Heart left ventricle (tissue), 16 donors: ENCODE results near the gene TMEM72. TPM values are rescaled to one million over a fixed set of nuclear protein-coding genes. Genes with fewer than 3 reads are reported as not detected.

Experiments
- ATAC-seq, 4 donors: fragments of 200-7000 bp; cut with Tn5 transposase; one replicate each; pipeline ENCODE4 v1.9.1; 2020 to 2022; ENCODE audit warnings: moderate library complexity in 4 of 4, mild to moderate bottlenecking in 3 of 4, moderate number of reproducible peaks in 1 of 4
- DNase-seq, 5 donors: peaks; one replicate each; pipeline ENCODE4 v3.0.0-alpha.2; 2020
- H3K27ac ChIP-seq, 12 donors: fragments of 200-600 bp; sonication (generic) in 4 of 12; one replicate each; pipeline versions ENCODE4 v1.5.0 to v1.8.0; 2016 to 2022; ENCODE audit warnings: mild to moderate bottlenecking in 2 of 12
- H3K27me3 ChIP-seq, 9 donors: fragments of 200-600 bp; sonication (generic) in 2 of 9; one replicate each; pipeline versions ENCODE4 v1.5.1 to v1.8.0; 2016 to 2022; ENCODE audit warnings: mild to moderate bottlenecking in 3 of 9
- H3K36me3 ChIP-seq, 9 donors: fragments of 200-600 bp; sonication (generic) in 2 of 9; one replicate each; pipeline versions ENCODE4 v1.5.0 to v1.8.0; 2018 to 2022; ENCODE audit warnings: mild to moderate bottlenecking in 2 of 9
- H3K4me1 ChIP-seq, 12 donors: fragments of 200-600 bp; sonication (generic) in 4 of 12; one replicate each; pipeline versions ENCODE4 v1.5.0 to v1.8.0; 2016 to 2022; ENCODE audit warnings: mild to moderate bottlenecking in 3 of 12
- H3K4me3 ChIP-seq, 12 donors: fragments of 200-600 bp; sonication (generic) in 4 of 12; one replicate each; pipeline versions ENCODE4 v1.5.0 to v1.8.0; 2017 to 2022; ENCODE audit warnings: mild to moderate bottlenecking in 9 of 12, moderate library complexity in 4 of 12
- H3K9me3 ChIP-seq, 12 donors: fragments of 200-600 bp; sonication (generic) in 4 of 12; one replicate each; pipeline versions ENCODE4 v1.5.0 to v1.8.0; 2016 to 2022; ENCODE audit warnings: mild to moderate bottlenecking in 1 of 12
- CTCF ChIP-seq, 12 donors: fragments of 200-600 bp; sonication (generic) in 4 of 12; IDR thresholded peaks; one replicate each; pipeline versions ENCODE4 v1.5.0 to v1.8.0; 2018 to 2022; ENCODE audit warnings: antibody characterized with exemption in 12 of 12, mild to moderate bottlenecking in 5 of 12
- POLR2A ChIP-seq, 2 donors: fragments of 450-650 bp; IDR thresholded peaks; one replicate each; pipeline ENCODE4 v1.6.1; 2017; ENCODE audit warnings: antibody characterized with exemption in 2 of 2, mild to moderate bottlenecking in 2 of 2, moderate library complexity in 2 of 2
- WGBS, 4 donors: extraction: QIAGEN DNeasy Blood & Tissue Kit in 2 of 4; methylation state at CpG; one replicate each; pipeline versions ENCODE4 v1.1.5 to v1.1.7; 2013 to 2018; 5-methylcytosine and 5-hydroxymethylcytosine counted together
- intact Hi-C, 10 donors: fragments of 100-400 bp; cut with DNase I; formaldehyde crosslinking; loops; one replicate each; pipeline versions ENCODE4 v1.11.1 to v1.14.2; 2022
- polyA plus RNA-seq, 2 donors: library from polyadenylated mRNA; stranded (reverse); fragments of 200-250 nt; gene quantifications; one replicate each; pipeline ENCODE4 v1.2.3, GENCODE V29; 2013
- total RNA-seq, 9 donors: library from RNA; depleted of rRNA in 2 of 9; stranded (reverse); fragments of >200 nt in 2 of 9; fragmentation: NEBNext Ultra II Directional in 3 of 9; extraction: Animal tissue kit (Norgen Biotek cat#: 25700) in 3 of 9; gene quantifications; one replicate each; pipeline versions ENCODE4 v1.1.0 to v1.2.4, GENCODE V29; 2016 to 2023
- donor health status: ischemic (EF 13 %, LVEDD 7.1; RV severe dilation, severe dysfunction).
- donor health status: healthy with polysubstance abuse.
- donor health status: DM: no; HTN: yes; CAD: no.
- donor health status: DM: no; HTN: no; CAD: no.
- donor health status: ischemic (EF 25% LVEDD 6.9; RV normal size, moderate dysfunction).
- donor health status: ischemic (EF 25% LVEDD 5.7; RV mildly dilated, moderate dysfunction).
- donor health status: healthy.
- donor health status: DM: yes; HTN: yes; CAD: no.
- donor health status: ischemic (EF 35%, LVEDD 5.7; RV mildly dilated, moderate dysfunction).
- donor health status: nonischemic (EF 11% LVEDD 7.7; RV severe dilation, severe dysfunction).
- donor health status: DM: yes; HTN: yes; CAD: no.
- donor health status: PGD.
- donor health status: ischemic (EF 29% LVEDD 5.4; RV normal size, mild dysfunction).
- donor health status: nonischemic (EF 23%, LVEDD 6.1; RV moderate dilation, normal function).

The TMEM72 gene
- total and polyA plus RNA-seq, 11 donors: 0.15 to 0.27 TPM; not detected in 9

DNA sequence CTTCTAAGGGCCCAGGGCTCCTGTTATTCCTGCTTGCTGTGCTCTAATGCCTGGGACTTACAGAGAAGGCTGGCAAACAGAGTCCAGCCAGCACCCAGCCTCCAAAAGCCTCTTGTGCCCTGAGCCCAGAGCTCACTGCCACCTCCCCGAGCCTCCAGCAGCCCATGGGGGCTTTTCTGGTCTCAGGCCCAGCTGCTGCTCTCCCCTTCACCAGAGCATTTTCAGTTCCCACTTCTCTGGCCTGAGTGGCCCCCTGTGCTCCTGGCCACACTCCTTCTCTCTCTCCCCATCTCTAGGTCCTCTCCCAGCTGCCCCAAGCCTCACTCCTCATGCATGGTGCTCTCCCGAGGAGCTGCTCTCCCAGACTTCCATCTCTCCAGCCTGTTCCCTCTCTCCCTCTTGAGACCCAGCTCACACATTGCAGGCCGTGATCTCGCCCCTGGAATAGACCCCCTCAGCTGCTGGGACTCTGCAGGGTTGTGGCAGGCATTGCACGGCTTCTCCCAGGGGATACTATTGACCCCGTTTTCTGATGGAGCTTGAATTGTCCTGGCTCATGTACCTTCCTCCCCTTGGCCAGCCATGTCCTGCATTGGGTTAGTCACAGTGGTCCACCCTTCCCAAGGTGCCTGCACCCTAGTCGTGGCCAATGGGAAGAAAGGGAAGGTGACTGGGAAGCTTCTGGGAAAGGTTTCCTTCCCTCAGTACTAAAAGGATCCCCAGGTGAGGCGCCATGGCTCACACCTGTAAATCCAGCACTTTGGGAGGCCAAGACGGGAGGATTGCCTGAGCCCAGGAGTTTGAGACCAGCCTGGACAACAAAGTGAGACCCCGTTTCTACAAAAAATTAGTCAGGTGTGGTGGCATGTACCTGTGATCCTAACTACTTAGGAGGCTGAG lies 39.4 kb downstream of the TMEM72 start:
- Histone ChIP-seq H3K4me3 (no peak overlapping the region), H3K9me3 (no peaks in the 10 kb centered on the region), H3K27ac (peak overlapping the region in 10 of 12 donors; percentile 1 to 83 (median 43)), H3K27me3 (no peaks in the 10 kb centered on the region), H3K36me3 (peaks cover 0 to 18% (median 0%) of the 10 kb centered on the region in 9 donors), H3K4me1 (peaks cover 0 to 79% (median 54%) of the 10 kb centered on the region in 12 donors)
- peak in 2 of 4 donors; percentile 5 to 7 for ATAC-seq
- peak in 1 of 5 donors; percentile 12 for DNase-seq
- WGBS, 4 donors: 84 to 91% (median 87%) methylated on average over 10 of the region's 10 CpGs
- intact Hi-C loops: loop anchor here in 1 of 10 donors (10.0 kb wide), 1 partner anchor 76 kb away; no protein-coding TSS in a partner anchor
- TF ChIP-seq POLR2A (IDR thresholded peaks at IDR 0.05) (no peak), CTCF (IDR thresholded peaks at IDR 0.05) (no peak)

- Histone ChIP-seq H3K4me3 (no peak overlapping the region), H3K27ac (no peak overlapping the region), H3K4me1 (peaks cover 0 to 77% (median 55%) of the 10 kb centered on the region in 12 donors), H3K36me3 (peaks cover 0 to 24% (median 0%) of the 10 kb centered on the region in 9 donors), H3K9me3 (peaks cover 0 to 2% (median 0%) of the 10 kb centered on the region in 12 donors), H3K27me3 (no peaks in the 10 kb centered on the region)
- TF ChIP-seq POLR2A (IDR thresholded peaks at IDR 0.05): no peak
- TF ChIP-seq CTCF (IDR thresholded peaks at IDR 0.05): no peak
- DNase-seq (peak in 1 of 5 donors; percentile 12), ATAC-seq (no peak)
- 79 to 84% (median 82%) methylated on average over 7 of the region's 7 CpGs for WGBS, 4 donors
- intact Hi-C loops: loop anchor here in 1 of 10 donors (10.0 kb wide), 1 partner anchor 77 kb away; no protein-coding TSS in a partner anchor
These were observed 40.6 kb downstream of the TMEM72 start for GRCh38 chr10:44951576-44952226.

- peaks cover 0 to 24% (median 0%) of the 10 kb centered on the region in 9 donors for H3K36me3 ChIP-seq
- H3K9me3 ChIP-seq: peaks cover 0 to 6% (median 0%) of the 10 kb centered on the region in 12 donors
- DNase-seq (peak in 1 of 5 donors; percentile 7), ATAC-seq (no peak)
- intact Hi-C loops: loop anchor here in 1 of 10 donors (10.0 kb wide), 1 partner anchor 78 kb away; no protein-coding TSS in a partner anchor
- no peak for TF ChIP-seq CTCF (IDR thresholded peaks at IDR 0.05)
- TF ChIP-seq POLR2A (IDR thresholded peaks at IDR 0.05): no peak
- WGBS, 4 donors: 29 to 36% (median 31%) methylated on average over 2 of the region's 2 CpGs
- H3K27ac ChIP-seq: peak overlapping the region in 2 of 12 donors; percentile 10 to 14
- H3K4me1 ChIP-seq: peaks cover 3 to 82% (median 58%) of the 10 kb centered on the region in 12 donors
- no peak overlapping the region for H3K4me3 ChIP-seq
- no peaks in the 10 kb centered on the region for H3K27me3 ChIP-seq
These were observed 41.7 kb downstream of the TMEM72 start for GRCh38 chr10:44952779-44953231.
